NCI-H1105 treated with DMSO at 0.1 percent for 48 hours (cell line): ENCODE data around the gene C6orf136.

ENCODE experiments used
- DNase-seq: peaks from one replicate; lab custom pipeline; 2025; lab: John Stamatoyannopoulos, UW

The C6orf136 gene

GRCh38 chr6:30646450-30647241 lies at the start of gene C6orf136:
Gene C6orf136, plus strand, starts transcription at chr6:30647133. Its CDS starts 99 bp downstream, at chr6:30647232.
- peak; percentile 90 for DNase-seq

GRCh38 chr6:30597315-30598144 lies 49.4 kb upstream of the C6orf136 start:
- peak; percentile 46 for DNase-seq

GRCh38 chr6:30598912-30599624 lies 47.9 kb upstream of the C6orf136 start:
- DNase-seq = no peak

- no peak for DNase-seq
Measured at GRCh38 chr6:30599625-30600324, 47.2 kb upstream of the C6orf136 start.

GRCh38 chr6:30600451-30600961 lies 46.4 kb upstream of the C6orf136 start:
- peak; percentile 33 for DNase-seq

GRCh38 chr6:30601436-30601814 lies 45.5 kb upstream of the C6orf136 start:
- no peak for DNase-seq

- no peak for DNase-seq
Measured at GRCh38 chr6:30601815-30602641, 44.9 kb upstream of the C6orf136 start.

GRCh38 chr6:30603961-30604360 lies 43.0 kb upstream of the C6orf136 start:
- no peak for DNase-seq

- DNase-seq = no peak
Measured at GRCh38 chr6:30610065-30610464, 36.9 kb upstream of the C6orf136 start.

GRCh38 chr6:30611150-30611855 lies 35.6 kb upstream of the C6orf136 start:
- DNase-seq = no peak

GRCh38 chr6:30611856-30612194 lies 35.1 kb upstream of the C6orf136 start:
- no peak for DNase-seq

GRCh38 chr6:30612213-30612612 lies 34.7 kb upstream of the C6orf136 start:
- DNase-seq = peak; percentile 13

- DNase-seq = no peak
Measured at GRCh38 chr6:30612687-30613248, 34.2 kb upstream of the C6orf136 start.

GRCh38 chr6:30613251-30614043 lies 33.5 kb upstream of the C6orf136 start:
- no peak for DNase-seq

- no peak for DNase-seq
Measured at GRCh38 chr6:30614044-30614842, 32.7 kb upstream of the C6orf136 start.

- DNase-seq = peak; percentile 98
Measured at GRCh38 chr6:30614843-30615218, 32.1 kb upstream of the C6orf136 start.

GRCh38 chr6:30615219-30615957 lies 31.5 kb upstream of the C6orf136 start:
- peak; percentile 91 for DNase-seq
